A549 (cell line): ENCODE data around the gene AMER1. TPM values are rescaled to one million over a fixed set of nuclear protein-coding genes. Genes with fewer than 3 reads are reported as not detected.

Source experiments
- ATAC-seq, 2 experiments: fragments of 200-7000 bp in 1 of 2; fragments of >200 bp in 1 of 2; cut with Nextera tagmentation in 1 of 2; cut with Tn5 transposase in 1 of 2; 3 replicates each; pipeline versions ENCODE4 v1.8.0 to v1.9.1; 2018 to 2020; ENCODE audit warnings: mild to moderate bottlenecking in 1 of 2, moderate library complexity in 1 of 2
- CTCF ChIA-PET: fragments of 300-600 bp; sonication (Branson Sonifier 250); formaldehyde crosslinking; extraction: SDS; loops from one replicate; lab custom pipeline; 2021; ENCODE audit warnings: antibody characterized with exemption, inconsistent platforms; lab: Yijun Ruan, JAX
- POLR2A ChIA-PET: fragments of 350-600 bp; formaldehyde crosslinking; extraction: SDS; loops from one replicate; lab custom pipeline; 2021; ENCODE audit warnings: antibody characterized with exemption, inconsistent platforms; lab: Yijun Ruan, JAX
- DNase-seq, 2 experiments: peaks; one replicate each; pipeline versions ENCODE4 v3.0.0 to v3.0.0-alpha.2; 2011 to 2016; ENCODE audit warnings: low read depth in 1 of 2, low spot score in 1 of 2
- FAIRE-seq: peaks from 2 replicates; lab custom pipeline; 2011; peaks lifted over from hg19 to GRCh38; lab: Jason Lieb, UNC
- H3K27ac ChIP-seq, 2 experiments: fragments of >200 bp; sonication (Bioruptor Twin); formaldehyde crosslinking; 3 replicates each; pipeline ENCODE4 v1.5.1; 2016 to 2017
- H3K4me1 ChIP-seq: fragments of >200 bp; sonication (Bioruptor Twin); formaldehyde crosslinking; 3 replicates; pipeline ENCODE4 v1.6.1; 2016
- H3K4me2 ChIP-seq: fragments of >200 bp; sonication (Bioruptor Twin); formaldehyde crosslinking; 3 replicates; pipeline ENCODE4 v1.6.1; 2016
- H3K4me3 ChIP-seq: fragments of >200 bp; sonication (Bioruptor Twin); formaldehyde crosslinking; 3 replicates; pipeline ENCODE4 v1.5.1; 2016
- H3K9me3 ChIP-seq: fragments of >200 bp; sonication (Bioruptor Twin); formaldehyde crosslinking; 3 replicates; pipeline ENCODE4 v1.6.1; 2016
- BHLHE40 ChIP-seq: IDR thresholded peaks from 2 replicates; pipeline ENCODE4 v1.6.1; 2012; ENCODE audit warnings: low read depth, low read length, inconsistent platforms
- CBX2 ChIP-seq: fragments of 200-600 bp; sonication (generic); IDR thresholded peaks from 2 replicates; pipeline ENCODE4 v1.6.1; 2016; ENCODE audit warnings: low read depth, mild to moderate bottlenecking, borderline replicate concordance
- CHD4 ChIP-seq: fragments of 200-600 bp; sonication (generic); IDR thresholded peaks from 2 replicates; pipeline ENCODE4 v1.6.1; 2016; ENCODE audit warnings: antibody characterized with exemption, mild to moderate bottlenecking, borderline replicate concordance
- EHF ChIP-seq: fragments of 250-450 bp; sonication (Bioruptor Pico); IDR thresholded peaks from 2 replicates; pipeline ENCODE4 v1.5.0; 2020; ENCODE audit warnings: mild to moderate bottlenecking
- ESRRA ChIP-seq: fragments of 150-350 bp; IDR thresholded peaks from 2 replicates; pipeline ENCODE4 v1.6.1; 2014; ENCODE audit warnings: mild to moderate bottlenecking, low read length, borderline replicate concordance
- FOSL2 ChIP-seq, 2 experiments: fragments of 450-650 bp in 1 of 2; fragments of >200 bp in 1 of 2; sonication (Bioruptor Twin) in 1 of 2; formaldehyde crosslinking; IDR thresholded peaks; 2 replicates each; pipeline versions ENCODE4 v1.5.0 to v1.6.1; 2016 to 2020; ENCODE audit warnings: mild to moderate bottlenecking in 1 of 2, moderate library complexity in 1 of 2
- FOXS1 ChIP-seq: fragments of 250-450 bp; sonication (Bioruptor Pico); IDR thresholded peaks from 2 replicates; pipeline ENCODE4 v1.5.0; 2020; ENCODE audit warnings: mild to moderate bottlenecking, moderate library complexity
- JUN ChIP-seq, 2 experiments: fragments of >200 bp; sonication (Bioruptor Twin); formaldehyde crosslinking; IDR thresholded peaks; 2 replicates in 1 of 2; 3 replicates in 1 of 2; pipeline ENCODE4 v1.6.1; 2016 to 2017
- JUNB ChIP-seq: fragments of >200 bp; sonication (Bioruptor Twin); formaldehyde crosslinking; IDR thresholded peaks from 2 replicates; pipeline ENCODE4 v1.6.1; 2016
- PHF8 ChIP-seq: fragments of 200-600 bp; sonication (generic); IDR thresholded peaks from 2 replicates; pipeline ENCODE4 v1.6.1; 2016; ENCODE audit warnings: low read depth, mild to moderate bottlenecking, antibody characterized with exemption, moderate library complexity, borderline replicate concordance
- POLR2AphosphoS2 ChIP-seq: conservative IDR thresholded peaks from 2 replicates; pipeline ENCODE4 v1.6.1; 2012; ENCODE audit warnings: low read length, improper control_type of control experiment, inconsistent platforms
- ZSCAN20 ChIP-seq: fragments of 250-450 bp; sonication (Bioruptor Pico); IDR thresholded peaks from 2 replicates; pipeline ENCODE4 v1.8.0; 2022; ENCODE audit warnings: mild to moderate bottlenecking, moderate library complexity
- WGBS: methylation state at CpG from one replicate; pipeline ENCODE4 v1.1.6; 2017; ENCODE audit errors: missing lambda C conversion rate; 5-methylcytosine and 5-hydroxymethylcytosine counted together
- polyA plus RNA-seq, 4 experiments: library from polyadenylated mRNA; depleted of rRNA in 3 of 4; stranded (reverse); fragments of >200 nt; fragmentation: RNase III in 1 of 4; extraction: RNeasy Plus Mini Kit Qiagen cat#74134 plus additional on column Dnase treatment in 1 of 4; gene quantifications; 2 replicates in 3 of 4; 3 replicates in 1 of 4; pipeline ENCODE4 v1.2.3, GENCODE V29; 2011 to 2017
- TF ChIP-seq, protein P1 (sequence below): fragments of 200-600 bp; sonication (generic); IDR thresholded peaks from 2 replicates; pipeline ENCODE4 v1.6.1; 2016; ENCODE audit warnings: antibody characterized with exemption, mild to moderate bottlenecking, moderate library complexity
- TF ChIP-seq, protein P2 (sequence below): IDR thresholded peaks from 2 replicates; pipeline ENCODE4 v1.6.1; 2012
- TF ChIP-seq, protein P3 (sequence below): fragments of >200 bp; sonication (Bioruptor Twin); formaldehyde crosslinking; IDR thresholded peaks from 2 replicates; pipeline ENCODE4 v1.6.1; 2016

The AMER1 gene
- polyA plus RNA-seq, 2 of the 4 experiments (the other 2 are of a cell fraction) = 1.9 to 2.8 TPM

DNA sequence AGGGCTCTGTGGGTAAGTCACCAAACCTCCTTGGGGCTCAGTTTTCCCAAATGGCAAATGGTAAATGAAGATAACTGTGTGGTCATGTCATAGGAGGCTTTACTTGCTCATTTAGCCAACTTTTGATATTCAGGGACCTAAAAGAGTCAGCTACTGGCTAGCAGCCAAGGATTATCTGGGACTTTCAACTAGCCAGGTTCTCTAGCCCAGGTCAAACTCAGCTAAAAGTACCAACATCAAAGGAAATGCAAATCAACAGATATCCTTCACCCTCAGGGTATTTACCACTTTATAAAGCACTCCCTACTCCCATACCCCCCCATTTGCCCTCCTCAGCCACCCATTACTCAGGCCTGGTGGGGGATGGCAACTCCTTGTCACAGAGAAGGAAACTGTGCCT lies 7.5 kb downstream of the AMER1 start:
- H3K27ac ChIP-seq = no peak overlapping the region
- no peaks in the 10 kb centered on the region for H3K9me3 ChIP-seq
- no peaks in the 10 kb centered on the region for H3K4me1 ChIP-seq
- POLR2A ChIA-PET = no interaction called here
- H3K4me2 ChIP-seq = no peak overlapping the region
- CTCF ChIA-PET = no interaction called here
- TF ChIP-seq, protein P1, sequence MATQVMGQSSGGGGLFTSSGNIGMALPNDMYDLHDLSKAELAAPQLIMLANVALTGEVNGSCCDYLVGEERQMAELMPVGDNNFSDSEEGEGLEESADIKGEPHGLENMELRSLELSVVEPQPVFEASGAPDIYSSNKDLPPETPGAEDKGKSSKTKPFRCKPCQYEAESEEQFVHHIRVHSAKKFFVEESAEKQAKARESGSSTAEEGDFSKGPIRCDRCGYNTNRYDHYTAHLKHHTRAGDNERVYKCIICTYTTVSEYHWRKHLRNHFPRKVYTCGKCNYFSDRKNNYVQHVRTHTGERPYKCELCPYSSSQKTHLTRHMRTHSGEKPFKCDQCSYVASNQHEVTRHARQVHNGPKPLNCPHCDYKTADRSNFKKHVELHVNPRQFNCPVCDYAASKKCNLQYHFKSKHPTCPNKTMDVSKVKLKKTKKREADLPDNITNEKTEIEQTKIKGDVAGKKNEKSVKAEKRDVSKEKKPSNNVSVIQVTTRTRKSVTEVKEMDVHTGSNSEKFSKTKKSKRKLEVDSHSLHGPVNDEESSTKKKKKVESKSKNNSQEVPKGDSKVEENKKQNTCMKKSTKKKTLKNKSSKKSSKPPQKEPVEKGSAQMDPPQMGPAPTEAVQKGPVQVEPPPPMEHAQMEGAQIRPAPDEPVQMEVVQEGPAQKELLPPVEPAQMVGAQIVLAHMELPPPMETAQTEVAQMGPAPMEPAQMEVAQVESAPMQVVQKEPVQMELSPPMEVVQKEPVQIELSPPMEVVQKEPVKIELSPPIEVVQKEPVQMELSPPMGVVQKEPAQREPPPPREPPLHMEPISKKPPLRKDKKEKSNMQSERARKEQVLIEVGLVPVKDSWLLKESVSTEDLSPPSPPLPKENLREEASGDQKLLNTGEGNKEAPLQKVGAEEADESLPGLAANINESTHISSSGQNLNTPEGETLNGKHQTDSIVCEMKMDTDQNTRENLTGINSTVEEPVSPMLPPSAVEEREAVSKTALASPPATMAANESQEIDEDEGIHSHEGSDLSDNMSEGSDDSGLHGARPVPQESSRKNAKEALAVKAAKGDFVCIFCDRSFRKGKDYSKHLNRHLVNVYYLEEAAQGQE = no peak
- FAIRE-seq (peak; percentile 56), DNase-seq (no peak), ATAC-seq (no peak)
- no peak overlapping the region for H3K4me3 ChIP-seq

DNA sequence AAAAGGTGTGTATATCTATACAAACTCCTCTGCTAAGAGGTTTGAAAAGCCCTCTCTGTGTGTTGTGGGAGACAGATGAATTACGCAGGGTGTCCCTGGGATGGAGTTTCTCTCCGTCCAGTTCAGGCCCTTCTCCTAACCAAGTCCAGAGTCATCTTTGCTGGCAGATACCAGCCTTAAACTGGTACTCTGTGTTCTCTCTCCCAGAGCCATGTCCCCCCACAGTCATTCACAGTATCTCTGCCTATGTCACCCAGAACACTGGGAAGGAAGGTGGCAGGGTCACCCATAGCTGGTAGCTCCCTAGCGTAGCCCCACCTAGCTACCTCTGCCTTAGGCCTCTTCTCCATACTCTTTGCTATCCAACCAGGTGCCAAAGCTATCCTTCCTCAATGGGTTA lies 8.9 kb downstream of the AMER1 start:
- Histone ChIP-seq H3K27ac (no peak overlapping the region), H3K9me3 (no peaks in the 10 kb centered on the region), H3K4me2 (no peak overlapping the region), H3K4me1 (no peaks in the 10 kb centered on the region), H3K4me3 (no peak overlapping the region)
- 83% methylated on average over 3 of the region's 3 CpGs for WGBS
- CTCF ChIA-PET = no interaction called here
- TF ChIP-seq, protein P1 = no peak
- TF ChIP-seq FOXS1 (CRISPR knock-in tag) (no peak), FOSL2 (IDR thresholded peaks at IDR 0.05) (no peak), FOSL2 (CRISPR knock-in tag; IDR thresholded peaks at IDR 0.05) (no peak), ESRRA (no peak), BHLHE40 (no peak), POLR2AphosphoS2 (no peak), ZSCAN20 (CRISPR knock-in tag) (no peak), JUN (IDR thresholded peaks at IDR 0.05) (no peak), CHD4 (no peak), JUNB (no peak), EHF (CRISPR knock-in tag) (no peak), PHF8 (no peak), CBX2 (no peak)
- TF ChIP-seq, protein P2, sequence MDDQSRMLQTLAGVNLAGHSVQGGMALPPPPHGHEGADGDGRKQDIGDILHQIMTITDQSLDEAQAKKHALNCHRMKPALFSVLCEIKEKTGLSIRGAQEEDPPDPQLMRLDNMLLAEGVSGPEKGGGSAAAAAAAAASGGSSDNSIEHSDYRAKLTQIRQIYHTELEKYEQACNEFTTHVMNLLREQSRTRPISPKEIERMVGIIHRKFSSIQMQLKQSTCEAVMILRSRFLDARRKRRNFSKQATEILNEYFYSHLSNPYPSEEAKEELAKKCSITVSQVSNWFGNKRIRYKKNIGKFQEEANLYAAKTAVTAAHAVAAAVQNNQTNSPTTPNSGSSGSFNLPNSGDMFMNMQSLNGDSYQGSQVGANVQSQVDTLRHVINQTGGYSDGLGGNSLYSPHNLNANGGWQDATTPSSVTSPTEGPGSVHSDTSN = no peak
- TF ChIP-seq, protein P3, sequence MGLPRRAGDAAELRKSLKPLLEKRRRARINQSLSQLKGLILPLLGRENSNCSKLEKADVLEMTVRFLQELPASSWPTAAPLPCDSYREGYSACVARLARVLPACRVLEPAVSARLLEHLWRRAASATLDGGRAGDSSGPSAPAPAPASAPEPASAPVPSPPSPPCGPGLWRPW = no peak
- ATAC-seq (no peak), FAIRE-seq (no peak), DNase-seq (no peak)
- POLR2A ChIA-PET = interaction anchor here (0.5 kb wide), 1 partner anchor 31 kb away, joined by 3 read pairs; no protein-coding TSS in a partner anchor
